Measurements from ENCODE around the gene SAMD4A.

SAMD4A gene

GRCh38 chr14:54840336-54840735 lies 273.4 kb downstream of the SAMD4A start:
- DNase-seq, result no peak

- DNase-seq, result no peak
Measured at GRCh38 chr14:54840798-54841197, 273.9 kb downstream of the SAMD4A start.
